Astrocyte of the cerebellum (primary cell): ENCODE measurements around the gene WDR20.

ENCODE experiments used
- DNase-seq: peaks from one replicate; pipeline ENCODE4 v3.0.0-alpha.2; 2011; ENCODE audit warnings: low read depth
- H3K4me3 ChIP-seq: 2 replicates; pipeline ENCODE4 v1.5.1; 2011; ENCODE audit warnings: mild to moderate bottlenecking, low read depth, low read length, moderate library complexity
- in situ Hi-C: cut with HindIII; loops from 2 replicates; pipeline ENCODE4 v1.10.0; 2017; ENCODE audit warnings: low sequenced_read_pairs
- TF ChIP-seq, protein P1 (sequence below): IDR thresholded peaks from 2 replicates; pipeline ENCODE4 v1.5.1; 2012; ENCODE audit warnings: low read length, low read depth, moderate library complexity, mild to moderate bottlenecking; ENCODE audit errors: missing control alignments

WDR20 gene

DNA sequence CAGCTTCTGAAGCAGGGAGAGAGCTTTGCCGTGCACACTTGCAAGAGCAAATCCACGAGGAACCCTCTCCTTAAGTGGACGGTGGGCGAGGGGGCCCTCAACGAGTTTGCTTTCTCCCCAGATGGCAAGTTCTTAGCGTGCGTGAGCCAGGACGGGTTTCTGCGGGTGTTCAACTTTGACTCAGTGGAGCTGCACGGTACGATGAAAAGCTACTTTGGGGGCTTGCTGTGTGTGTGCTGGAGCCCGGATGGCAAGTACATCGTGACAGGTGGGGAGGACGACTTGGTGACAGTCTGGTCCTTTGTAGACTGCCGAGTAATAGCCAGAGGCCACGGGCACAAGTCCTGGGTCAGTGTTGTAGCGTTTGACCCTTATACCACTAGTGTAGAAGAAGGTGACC, 69.0 kb downstream of the WDR20 start:
- DNase-seq = no peak
- H3K4me3 ChIP-seq = no peak overlapping the region
- in situ Hi-C loops = no loop called here
- TF ChIP-seq, protein P1, sequence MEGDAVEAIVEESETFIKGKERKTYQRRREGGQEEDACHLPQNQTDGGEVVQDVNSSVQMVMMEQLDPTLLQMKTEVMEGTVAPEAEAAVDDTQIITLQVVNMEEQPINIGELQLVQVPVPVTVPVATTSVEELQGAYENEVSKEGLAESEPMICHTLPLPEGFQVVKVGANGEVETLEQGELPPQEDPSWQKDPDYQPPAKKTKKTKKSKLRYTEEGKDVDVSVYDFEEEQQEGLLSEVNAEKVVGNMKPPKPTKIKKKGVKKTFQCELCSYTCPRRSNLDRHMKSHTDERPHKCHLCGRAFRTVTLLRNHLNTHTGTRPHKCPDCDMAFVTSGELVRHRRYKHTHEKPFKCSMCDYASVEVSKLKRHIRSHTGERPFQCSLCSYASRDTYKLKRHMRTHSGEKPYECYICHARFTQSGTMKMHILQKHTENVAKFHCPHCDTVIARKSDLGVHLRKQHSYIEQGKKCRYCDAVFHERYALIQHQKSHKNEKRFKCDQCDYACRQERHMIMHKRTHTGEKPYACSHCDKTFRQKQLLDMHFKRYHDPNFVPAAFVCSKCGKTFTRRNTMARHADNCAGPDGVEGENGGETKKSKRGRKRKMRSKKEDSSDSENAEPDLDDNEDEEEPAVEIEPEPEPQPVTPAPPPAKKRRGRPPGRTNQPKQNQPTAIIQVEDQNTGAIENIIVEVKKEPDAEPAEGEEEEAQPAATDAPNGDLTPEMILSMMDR = no peak

DNA sequence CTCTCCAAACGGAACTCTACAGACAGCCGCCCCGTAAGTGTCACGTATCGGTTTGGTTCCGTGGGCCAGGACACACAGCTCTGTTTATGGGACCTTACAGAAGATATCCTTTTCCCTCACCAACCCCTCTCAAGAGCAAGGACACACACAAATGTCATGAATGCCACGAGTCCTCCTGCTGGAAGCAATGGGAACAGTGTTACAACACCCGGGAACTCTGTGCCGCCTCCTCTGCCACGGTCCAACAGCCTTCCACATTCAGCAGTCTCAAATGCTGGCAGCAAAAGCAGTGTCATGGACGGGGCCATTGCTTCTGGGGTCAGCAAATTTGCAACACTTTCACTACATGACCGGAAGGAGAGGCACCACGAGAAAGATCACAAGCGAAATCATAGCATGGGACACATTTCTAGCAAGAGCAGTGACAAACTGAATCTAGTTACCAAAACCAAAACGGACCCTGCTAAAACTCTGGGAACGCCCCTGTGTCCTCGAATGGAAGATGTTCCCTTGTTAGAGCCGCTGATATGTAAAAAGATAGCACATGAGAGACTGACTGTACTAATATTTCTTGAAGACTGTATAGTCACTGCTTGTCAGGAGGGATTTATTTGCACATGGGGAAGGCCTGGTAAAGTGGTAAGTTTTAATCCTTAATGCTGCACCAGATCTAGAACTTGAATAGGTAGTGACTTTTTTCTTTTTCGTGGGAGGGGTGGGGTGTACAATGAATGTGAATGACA, 69.7 kb downstream of the WDR20 start:
- H3K4me3 ChIP-seq = no peak overlapping the region
- no peak for DNase-seq
- in situ Hi-C loops = no loop called here
- TF ChIP-seq, protein P1 = peak; percentile 47

DNA sequence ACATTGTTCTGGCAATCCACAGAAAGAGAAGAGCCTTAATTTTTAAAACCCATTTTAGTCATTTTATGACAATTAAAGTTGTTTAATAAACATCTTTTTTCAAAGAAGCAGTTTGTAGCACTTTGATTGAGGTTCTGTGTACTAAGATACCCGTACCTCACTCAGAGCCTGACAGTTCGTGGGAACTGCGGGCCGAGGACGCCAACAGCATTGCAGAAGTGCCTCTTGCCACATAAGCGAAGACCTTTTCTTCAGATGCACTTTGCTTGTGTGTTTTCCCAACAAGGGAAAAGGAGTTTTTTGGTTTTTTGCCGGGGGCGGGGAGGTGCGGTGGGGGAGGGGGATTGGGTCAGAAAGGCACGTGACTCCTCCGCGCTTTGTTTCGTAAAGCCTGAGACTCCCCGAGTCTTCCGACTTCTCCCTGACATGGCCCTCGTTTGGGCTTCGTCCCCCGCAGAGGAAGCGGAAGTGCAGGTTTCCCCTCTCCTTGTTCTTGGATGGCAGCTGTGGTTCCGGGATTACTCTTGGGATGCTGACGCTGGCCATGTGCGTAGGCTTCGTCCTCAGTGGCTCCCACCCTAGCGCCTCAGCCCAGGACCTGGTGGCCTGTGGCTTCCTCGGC, 70.8 kb downstream of the WDR20 start:
- in situ Hi-C loops = no loop called here
- TF ChIP-seq, protein P1 = no peak

DNA sequence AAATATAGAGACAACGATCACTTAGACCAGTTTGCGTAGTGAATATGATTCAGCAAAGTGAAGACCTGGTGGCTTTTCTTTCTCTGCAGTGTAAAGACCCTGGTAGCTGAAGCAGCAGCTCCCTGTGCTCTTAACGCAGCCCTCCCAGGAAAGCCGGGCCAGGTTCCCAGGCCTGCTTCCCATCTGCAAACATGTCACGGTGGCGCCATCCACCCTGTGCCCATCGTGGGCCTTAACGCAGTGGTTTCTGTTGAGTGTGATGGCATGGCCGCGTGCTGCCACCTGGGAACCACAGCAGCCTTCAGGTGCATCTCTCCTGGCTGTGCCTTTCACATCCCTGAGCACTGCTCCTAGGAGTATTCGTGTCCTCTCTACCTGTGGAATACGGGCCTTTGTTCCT, 71.5 kb downstream of the WDR20 start:
- TF ChIP-seq, protein P1 = no peak
- in situ Hi-C loops = no loop called here
- DNase-seq = no peak
- no peak overlapping the region for H3K4me3 ChIP-seq

More for the DNA sequence above, 70.8 kb downstream of the WDR20 start:
- no peak overlapping the region for H3K4me3 ChIP-seq
- DNase-seq = no peak

DNA sequence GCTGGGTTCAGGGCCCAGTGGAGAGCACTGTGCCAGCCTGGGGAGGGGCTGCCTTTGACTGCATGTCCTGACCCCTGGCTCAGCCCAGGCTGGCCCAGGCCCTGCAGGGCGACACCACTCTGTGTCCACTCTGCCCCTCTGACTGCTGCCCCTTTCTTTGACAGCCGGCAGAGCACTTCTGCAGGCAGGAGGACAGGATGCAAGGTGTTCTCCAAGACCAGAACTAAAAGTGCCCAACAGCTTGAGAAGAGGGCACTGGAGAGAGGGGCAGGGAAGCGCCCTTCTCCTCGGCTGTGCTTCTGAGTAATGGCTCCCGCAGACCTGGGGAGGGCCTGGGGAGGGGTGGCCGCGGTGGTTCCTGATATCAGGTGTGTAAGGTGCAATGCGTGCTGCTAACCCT, 72.7 kb downstream of the WDR20 start:
- DNase-seq = no peak
- H3K4me3 ChIP-seq = no peak overlapping the region
- TF ChIP-seq, protein P1 = no peak
- in situ Hi-C loops = no loop called here

DNA sequence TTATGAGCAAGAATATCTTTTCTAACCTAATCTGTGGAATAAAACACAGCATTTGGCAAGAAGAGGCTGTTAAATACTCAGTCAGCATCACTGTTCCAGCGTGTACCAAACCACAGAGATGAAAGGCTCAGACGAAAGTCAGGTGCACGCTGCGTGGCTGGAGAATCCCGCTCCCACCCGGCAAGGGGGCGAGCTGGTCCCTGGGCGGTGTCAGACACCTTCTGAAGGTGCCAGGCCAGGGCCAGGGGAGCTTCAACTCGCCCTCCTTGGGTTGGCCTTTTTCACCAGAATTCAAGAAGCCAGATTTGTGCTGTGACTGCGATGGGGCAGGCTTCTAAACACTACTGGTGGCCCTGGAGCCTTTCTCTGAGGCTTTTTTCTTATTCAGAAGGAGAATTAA, 73.1 kb downstream of the WDR20 start:
- no peak overlapping the region for H3K4me3 ChIP-seq
- TF ChIP-seq, protein P1 = no peak
- in situ Hi-C loops = no loop called here
- no peak for DNase-seq
